Fibroblast of villous mesenchyme (primary cell): ENCODE results near the gene ARHGEF4. TPM values are rescaled to one million over a fixed set of nuclear protein-coding genes. Genes with fewer than 3 reads are reported as not detected.

Source experiments
- DNase-seq: peaks from one replicate; pipeline ENCODE4 v3.0.0-alpha.2; 2010; ENCODE audit warnings: low read depth
- H3K4me3 ChIP-seq: 2 replicates; pipeline ENCODE4 v1.5.1; 2011; ENCODE audit warnings: low read depth, mild to moderate bottlenecking, low read length
- total RNA-seq: library from RNA; depleted of rRNA; stranded (reverse); fragments of >200 nt; gene quantifications from 2 replicates; pipeline ENCODE4 v1.2.3, GENCODE V29; 2012
- TF ChIP-seq, protein P1 (sequence below): IDR thresholded peaks from 2 replicates; pipeline ENCODE4 v1.5.1; 2012; ENCODE audit warnings: low read depth, mild to moderate bottlenecking, low read length; ENCODE audit not compliant: insufficient read depth

ARHGEF4 gene
- total RNA-seq, 1 donor = 0.86 TPM

DNA sequence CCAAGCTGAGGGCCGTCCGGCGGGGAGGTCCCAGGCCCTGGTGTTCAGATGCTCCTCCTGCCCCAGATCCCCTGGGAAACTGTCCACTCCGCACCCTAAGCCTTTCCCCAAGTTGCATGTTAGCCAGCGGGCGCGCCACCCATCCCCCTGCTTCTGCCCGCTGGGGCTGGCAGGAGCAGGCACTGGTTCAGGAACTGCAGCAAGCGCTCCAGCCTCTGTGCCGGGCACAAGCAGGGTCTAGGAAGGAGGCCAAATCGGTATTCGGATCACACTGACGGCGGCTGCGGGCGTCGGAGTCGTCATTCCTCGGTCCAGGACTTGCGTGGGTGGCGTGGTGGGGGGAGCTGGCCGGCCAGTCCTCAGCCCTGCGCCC, 202.8 kb downstream of the ARHGEF4 start:
- TF ChIP-seq, protein P1, sequence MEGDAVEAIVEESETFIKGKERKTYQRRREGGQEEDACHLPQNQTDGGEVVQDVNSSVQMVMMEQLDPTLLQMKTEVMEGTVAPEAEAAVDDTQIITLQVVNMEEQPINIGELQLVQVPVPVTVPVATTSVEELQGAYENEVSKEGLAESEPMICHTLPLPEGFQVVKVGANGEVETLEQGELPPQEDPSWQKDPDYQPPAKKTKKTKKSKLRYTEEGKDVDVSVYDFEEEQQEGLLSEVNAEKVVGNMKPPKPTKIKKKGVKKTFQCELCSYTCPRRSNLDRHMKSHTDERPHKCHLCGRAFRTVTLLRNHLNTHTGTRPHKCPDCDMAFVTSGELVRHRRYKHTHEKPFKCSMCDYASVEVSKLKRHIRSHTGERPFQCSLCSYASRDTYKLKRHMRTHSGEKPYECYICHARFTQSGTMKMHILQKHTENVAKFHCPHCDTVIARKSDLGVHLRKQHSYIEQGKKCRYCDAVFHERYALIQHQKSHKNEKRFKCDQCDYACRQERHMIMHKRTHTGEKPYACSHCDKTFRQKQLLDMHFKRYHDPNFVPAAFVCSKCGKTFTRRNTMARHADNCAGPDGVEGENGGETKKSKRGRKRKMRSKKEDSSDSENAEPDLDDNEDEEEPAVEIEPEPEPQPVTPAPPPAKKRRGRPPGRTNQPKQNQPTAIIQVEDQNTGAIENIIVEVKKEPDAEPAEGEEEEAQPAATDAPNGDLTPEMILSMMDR = no peak
- H3K4me3 ChIP-seq = no peak overlapping the region
- no peak for DNase-seq

DNA sequence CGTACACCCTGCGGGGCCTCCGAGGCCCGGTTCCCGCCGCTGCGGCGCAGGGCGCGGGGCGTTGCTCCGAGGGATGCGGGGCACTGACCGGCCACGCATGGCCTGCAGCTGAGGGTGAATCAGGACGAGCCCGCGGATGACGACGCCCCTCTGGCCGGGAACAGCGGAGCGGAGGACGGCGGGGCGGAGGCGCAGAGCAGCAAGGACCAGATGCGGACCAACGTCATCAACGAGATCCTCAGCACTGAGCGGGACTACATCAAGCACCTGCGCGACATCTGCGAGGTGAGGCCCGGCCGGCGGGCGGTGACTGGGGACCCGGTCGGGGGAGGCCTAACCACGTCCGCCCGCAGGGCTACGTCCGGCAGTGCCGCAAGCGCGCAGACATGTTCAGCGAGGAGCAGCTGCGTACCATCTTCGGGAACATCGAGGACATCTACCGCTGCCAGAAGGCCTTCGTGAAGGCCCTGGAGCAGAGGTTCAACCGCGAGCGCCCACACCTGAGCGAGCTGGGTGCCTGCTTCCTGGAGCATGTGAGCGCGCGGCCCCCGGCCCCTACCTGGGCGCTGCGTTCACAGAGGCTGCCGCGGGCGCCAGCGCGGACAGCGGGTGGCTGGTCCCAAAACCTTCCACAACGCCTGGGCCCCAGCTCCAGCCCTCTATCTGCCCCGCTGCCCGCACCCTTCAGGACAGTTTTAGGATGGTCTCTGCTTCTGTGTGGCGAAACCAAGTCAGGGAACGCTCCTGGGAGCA, 203.4 kb downstream of the ARHGEF4 start:
- TF ChIP-seq, protein P1 = no peak
- no peak for DNase-seq
- H3K4me3 ChIP-seq = no peak overlapping the region

DNA sequence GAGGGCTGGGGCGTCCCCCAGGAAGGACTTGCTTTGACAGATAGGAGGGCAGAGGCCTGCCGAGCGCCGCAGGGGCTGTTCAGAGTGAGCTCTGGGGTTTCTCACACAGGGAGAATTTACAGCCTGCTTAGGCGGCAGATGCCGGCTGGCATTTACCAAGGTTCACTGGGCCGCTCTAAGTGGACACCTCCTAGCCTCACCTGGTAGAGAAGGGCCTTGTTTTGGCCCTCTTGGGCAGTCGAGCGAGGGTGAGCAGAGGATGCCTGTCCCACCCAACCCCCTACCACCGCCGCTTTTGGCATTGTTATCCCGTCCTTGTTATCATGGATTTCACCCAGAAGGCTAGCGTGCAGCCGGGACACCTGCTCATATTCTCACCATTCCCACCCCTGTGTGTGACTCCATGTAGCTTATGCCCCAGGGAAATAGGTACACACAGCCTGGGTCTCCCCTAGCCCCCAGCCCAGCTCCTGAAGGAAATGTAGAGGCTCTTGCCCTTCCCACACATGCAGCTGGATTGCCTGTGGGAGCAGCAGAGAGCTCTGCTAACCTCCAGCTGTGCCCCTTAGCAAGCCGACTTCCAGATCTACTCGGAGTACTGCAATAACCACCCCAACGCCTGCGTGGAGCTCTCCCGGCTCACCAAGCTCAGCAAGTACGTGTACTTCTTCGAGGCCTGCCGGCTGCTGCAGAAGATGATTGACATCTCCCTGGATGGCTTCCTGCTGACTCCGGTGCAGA, 204.1 kb downstream of the ARHGEF4 start:
- H3K4me3 ChIP-seq = no peak overlapping the region
- DNase-seq = peak; percentile 21
- TF ChIP-seq, protein P1 = peak; percentile 28

DNA sequence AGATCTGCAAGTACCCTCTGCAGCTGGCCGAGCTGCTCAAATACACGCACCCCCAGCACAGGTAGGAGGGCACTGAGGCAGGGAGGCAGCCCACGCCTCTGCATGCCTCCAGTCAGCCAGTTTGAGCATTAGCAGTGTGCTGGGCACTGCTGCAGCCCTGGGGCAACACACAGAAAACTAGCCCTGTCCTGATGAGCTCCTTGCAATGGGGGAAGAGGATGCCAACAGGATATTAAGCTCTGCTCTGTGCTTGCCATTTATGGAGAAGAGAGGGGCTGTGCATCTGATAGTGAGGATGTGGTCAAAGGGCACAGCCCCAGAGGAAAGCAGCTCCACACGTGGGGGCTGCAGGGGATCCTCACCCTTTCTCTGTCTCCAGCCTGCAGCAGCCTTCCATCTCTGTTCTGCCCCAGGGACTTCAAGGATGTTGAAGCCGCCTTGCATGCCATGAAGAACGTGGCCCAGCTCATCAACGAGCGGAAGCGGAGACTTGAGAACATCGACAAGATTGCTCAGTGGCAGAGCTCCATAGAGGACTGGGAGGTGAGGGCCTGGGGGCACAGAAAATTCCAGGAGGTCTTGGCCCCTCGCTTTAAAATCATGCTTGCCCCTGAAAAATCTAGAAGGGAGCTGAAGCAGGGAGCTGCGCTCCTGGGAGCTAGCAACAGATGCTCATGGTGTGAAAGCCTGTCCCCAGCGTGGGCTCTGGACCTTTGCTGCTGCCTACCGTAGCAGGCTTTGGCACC, 204.9 kb downstream of the ARHGEF4 start:
- TF ChIP-seq, protein P1 = no peak
- DNase-seq = no peak
- H3K4me3 ChIP-seq = no peak overlapping the region

DNA sequence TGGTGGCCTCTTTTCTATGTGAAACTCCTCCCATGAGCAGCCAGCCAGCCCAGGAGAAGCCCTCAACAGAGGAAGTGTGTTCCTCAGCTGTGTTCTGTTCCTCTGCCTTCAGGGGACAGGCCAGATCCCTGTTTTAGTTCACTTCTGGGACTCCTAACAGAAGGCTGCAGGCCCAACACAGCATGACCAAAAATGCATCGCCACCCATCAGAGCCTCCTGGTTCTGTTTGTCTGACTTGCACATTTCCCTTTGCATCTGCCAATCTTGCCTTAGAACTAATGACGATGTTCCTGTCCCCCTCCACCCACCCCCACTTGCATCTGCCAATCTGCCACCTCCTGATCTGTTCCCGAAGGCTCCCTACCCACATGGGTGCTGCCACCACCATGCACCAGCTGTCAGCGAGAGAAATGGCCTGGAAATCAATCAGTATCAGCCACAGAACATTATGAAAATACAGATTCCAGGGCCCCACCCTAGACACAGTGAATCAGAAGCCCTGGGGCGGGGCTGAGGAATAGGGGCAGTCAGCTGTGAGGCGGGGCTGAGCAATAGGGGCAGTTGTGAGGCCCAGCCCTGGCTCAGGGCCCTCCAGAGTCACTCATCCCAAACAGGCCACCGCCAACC, 205.5 kb downstream of the ARHGEF4 start:
- DNase-seq = no peak

More for the DNA sequence above, 205.5 kb downstream of the ARHGEF4 start:
- TF ChIP-seq, protein P1 = no peak
- H3K4me3 ChIP-seq = no peak overlapping the region
